GM12878 (cell line): ENCODE data around the gene PGAP6. TPM values are rescaled to one million over a fixed set of nuclear protein-coding genes. Genes with fewer than 3 reads are reported as not detected.

Experiments used
- BCLAF1 ChIP-seq: fragments of 450-650 bp; IDR thresholded peaks from 2 replicates; pipeline ENCODE4 v1.6.1; 2017; ENCODE audit warnings: antibody characterized with exemption, mild to moderate bottlenecking, moderate library complexity
- BRCA1 ChIP-seq: IDR thresholded peaks from 2 replicates; pipeline ENCODE4 v1.6.1; 2011; ENCODE audit warnings: low read depth, low read length, improper control_type of control experiment
- CREM ChIP-seq: IDR thresholded peaks from 2 replicates; pipeline ENCODE4 v1.6.1; 2014; ENCODE audit warnings: antibody characterized with exemption, low read depth
- DPF2 ChIP-seq: fragments of 450-650 bp; IDR thresholded peaks from 2 replicates; pipeline ENCODE4 v1.6.1; 2017; ENCODE audit warnings: mild to moderate bottlenecking
- E2F8 ChIP-seq: fragments of 450-650 bp; IDR thresholded peaks from 2 replicates; pipeline ENCODE4 v1.6.1; 2018; ENCODE audit warnings: mild to moderate bottlenecking, low read depth, moderate library complexity; ENCODE audit not compliant: partially characterized antibody
- MAX ChIP-seq: IDR thresholded peaks from 2 replicates; pipeline ENCODE4 v1.6.1; 2012; ENCODE audit warnings: low read depth, low read length, improper control_type of control experiment
- MXI1 ChIP-seq: fragments of 150-350 bp; IDR thresholded peaks from 2 replicates; pipeline ENCODE4 v1.6.1; 2011; ENCODE audit warnings: low read depth, mild to moderate bottlenecking, inconsistent platforms, low read length, improper control_type of control experiment
- RBBP5 ChIP-seq: fragments of 200-600 bp; sonication (generic); conservative IDR thresholded peaks from 2 replicates; pipeline ENCODE4 v1.6.1; 2016
- RUNX3 ChIP-seq: IDR thresholded peaks from 2 replicates; pipeline ENCODE4 v1.6.1; 2012; ENCODE audit warnings: low read length, inconsistent platforms
- ZBTB11 ChIP-seq: fragments of 450-650 bp; formaldehyde crosslinking; IDR thresholded peaks from 2 replicates; pipeline ENCODE4 v1.5.0; 2022; ENCODE audit warnings: mild to moderate bottlenecking, missing genetic modification characterization
- ZNF622 ChIP-seq: fragments of 450-650 bp; IDR thresholded peaks from 2 replicates; pipeline ENCODE4 v1.6.1; 2017; ENCODE audit warnings: mild to moderate bottlenecking, inconsistent platforms
- polyA plus RNA-seq, 11 experiments: library from polyadenylated mRNA; depleted of rRNA in 4 of 11; unstranded in 6 of 11; stranded (reverse) in 5 of 11; fragments of >200 nt; fragmentation: Nextera tagmentation in 4 of 11; fragmentation: Illumina TruSeq in 1 of 11; extraction: Ambion mirVana in 4 of 11; extraction: Trizol in 1 of 11; gene quantifications; 1 replicate in 1 of 11; 2 replicates in 10 of 11; pipeline versions ENCODE4 v1.2.1 to v1.2.3, GENCODE V29; 2011 to 2016; ENCODE audit warnings: inconsistent platforms in 2 of 11, missing spikeins in 2 of 11, low read depth in 1 of 11
- total RNA-seq, 4 experiments: library from RNA; depleted of rRNA in 3 of 4; stranded (reverse); fragments of >200 nt in 3 of 4; fragmentation: Illumina TruSeq in 1 of 4; extraction: Trizol in 1 of 4; gene quantifications; 2 replicates each; pipeline versions ENCODE4 v1.2.1 to v1.2.3, GENCODE V29; 2013 to 2021

The PGAP6 gene
- total and polyA plus RNA-seq, 10 of the 15 experiments (the other 5 are each of a cell fraction or from before 2014, with no cell fraction given), result 0.76 to 48.8 (median 18.4) TPM

DNA sequence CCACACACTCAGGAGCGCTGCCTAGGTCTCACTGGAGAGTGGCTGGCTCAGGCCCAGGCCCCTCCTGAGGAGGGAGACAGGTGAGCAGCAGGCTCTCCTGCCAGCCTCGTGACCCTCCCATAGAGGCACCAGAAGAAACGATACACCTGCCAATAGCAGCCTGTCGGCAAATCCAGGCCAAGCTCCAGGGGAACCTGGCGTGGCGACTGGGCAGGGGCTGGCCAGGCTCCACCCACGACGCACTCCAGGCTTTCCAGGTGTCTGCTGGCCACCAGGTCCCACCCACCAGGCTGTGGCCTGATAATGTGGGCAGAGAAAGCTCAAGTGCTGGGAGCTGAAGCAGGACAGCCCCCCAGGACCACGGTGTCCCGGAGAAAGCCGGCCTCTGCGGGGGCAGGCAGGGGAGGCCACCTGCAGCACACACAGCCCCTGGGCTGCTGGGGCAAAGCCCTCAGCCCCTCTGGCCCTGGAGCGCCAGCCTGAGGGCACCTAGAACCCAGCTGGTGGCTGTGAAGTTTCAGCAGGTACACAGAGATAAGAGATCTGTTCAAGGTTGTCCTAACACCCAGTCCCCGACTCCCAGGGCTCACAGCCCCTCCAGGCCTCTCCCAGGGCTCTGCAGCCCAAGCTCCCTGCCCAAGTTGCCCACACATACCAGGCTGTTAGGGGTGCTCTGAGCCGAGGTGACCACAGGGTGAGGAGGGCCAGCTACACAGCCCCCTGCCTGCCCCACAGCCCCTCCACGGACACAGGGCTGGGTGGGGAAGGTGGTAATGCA lies 2.4 kb downstream of the PGAP6 start (continued):
- TF ChIP-seq E2F8 (no peak), ZNF622 (no peak), ZBTB11 (no peak), RBBP5 (no peak), DPF2 (no peak), RUNX3 (no peak), BCLAF1 (no peak), BRCA1 (no peak), CREM (no peak), MAX (no peak), MXI1 (no peak)
